ENCODE results near the gene IL12A.

The IL12A gene

DNA sequence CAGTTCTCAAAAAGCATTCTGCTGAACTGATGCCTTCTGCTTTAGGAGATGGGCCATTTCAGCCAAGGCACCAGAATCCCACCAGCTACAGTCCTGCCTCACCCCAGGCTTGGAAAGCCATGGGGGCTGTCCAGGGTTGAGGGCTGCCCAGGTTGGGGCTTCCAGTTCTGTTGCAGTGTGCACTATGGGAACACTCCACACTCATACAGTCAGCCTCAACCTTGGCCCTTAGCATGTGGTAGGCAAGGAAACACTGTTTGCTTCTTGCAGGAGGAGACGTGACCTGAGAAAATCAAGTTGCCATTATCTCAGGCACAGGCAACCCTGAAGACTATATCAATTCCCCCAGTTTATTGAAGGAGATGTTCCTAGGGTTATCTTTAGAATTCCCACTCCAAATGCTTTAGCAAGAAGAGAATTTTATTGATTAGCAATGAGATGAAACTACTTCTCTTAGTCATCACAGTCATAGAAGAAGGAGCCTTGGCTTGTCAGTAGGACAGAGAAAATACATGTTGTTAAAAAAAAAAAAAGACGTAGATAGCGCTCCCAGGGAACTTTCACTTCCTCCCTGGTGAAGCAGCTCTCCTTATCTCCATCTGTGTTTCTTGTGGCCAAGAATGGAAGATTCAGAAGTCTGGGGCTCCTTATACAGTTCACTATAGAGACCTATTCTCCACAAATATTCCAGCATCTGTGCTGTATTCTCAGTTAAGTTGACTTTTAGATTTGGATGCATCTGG is 38.3 kb upstream of the IL12A start:
- DNase-seq (ENCODE audit: low spot score), result no peak
- no peak overlapping the region for H3K27ac ChIP-seq
- TF ChIP-seq, protein P1, sequence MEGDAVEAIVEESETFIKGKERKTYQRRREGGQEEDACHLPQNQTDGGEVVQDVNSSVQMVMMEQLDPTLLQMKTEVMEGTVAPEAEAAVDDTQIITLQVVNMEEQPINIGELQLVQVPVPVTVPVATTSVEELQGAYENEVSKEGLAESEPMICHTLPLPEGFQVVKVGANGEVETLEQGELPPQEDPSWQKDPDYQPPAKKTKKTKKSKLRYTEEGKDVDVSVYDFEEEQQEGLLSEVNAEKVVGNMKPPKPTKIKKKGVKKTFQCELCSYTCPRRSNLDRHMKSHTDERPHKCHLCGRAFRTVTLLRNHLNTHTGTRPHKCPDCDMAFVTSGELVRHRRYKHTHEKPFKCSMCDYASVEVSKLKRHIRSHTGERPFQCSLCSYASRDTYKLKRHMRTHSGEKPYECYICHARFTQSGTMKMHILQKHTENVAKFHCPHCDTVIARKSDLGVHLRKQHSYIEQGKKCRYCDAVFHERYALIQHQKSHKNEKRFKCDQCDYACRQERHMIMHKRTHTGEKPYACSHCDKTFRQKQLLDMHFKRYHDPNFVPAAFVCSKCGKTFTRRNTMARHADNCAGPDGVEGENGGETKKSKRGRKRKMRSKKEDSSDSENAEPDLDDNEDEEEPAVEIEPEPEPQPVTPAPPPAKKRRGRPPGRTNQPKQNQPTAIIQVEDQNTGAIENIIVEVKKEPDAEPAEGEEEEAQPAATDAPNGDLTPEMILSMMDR (conservative IDR thresholded peaks at IDR 0.05; ENCODE audit: low read depth), result no peak
- ChIA-PET CTCF (interaction anchor here (0.7 kb wide), 1 partner anchor 10 kb away, joined by 3 read pairs; no protein-coding TSS in a partner anchor), POLR2A (ENCODE audit: low non-redundant PET) (no interaction called here)

DNA sequence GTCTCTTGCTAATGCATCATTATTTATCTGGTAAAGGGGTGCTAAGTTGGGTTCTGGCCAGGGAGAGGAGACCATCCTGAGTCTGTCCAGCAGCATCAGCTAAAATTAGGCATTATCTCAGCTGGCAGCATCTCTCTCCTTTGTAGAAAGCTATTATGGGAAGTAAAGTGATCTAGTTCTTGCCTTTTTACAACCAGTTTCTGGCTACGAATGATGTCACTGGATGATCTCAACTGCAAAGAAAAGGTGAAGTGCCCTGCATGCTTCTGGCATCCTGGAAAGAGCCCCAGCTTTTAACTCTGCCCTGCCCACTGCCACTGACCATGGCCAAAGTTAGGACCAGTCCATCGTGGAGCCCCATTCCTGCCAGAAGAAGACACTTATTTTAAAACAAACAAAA is 37.1 kb upstream of the IL12A start:
- no peak for DNase-seq (ENCODE audit: low spot score)
- TF ChIP-seq, protein P1 (conservative IDR thresholded peaks at IDR 0.05; ENCODE audit: low read depth), result no peak
- ChIA-PET CTCF (no interaction called here), POLR2A (ENCODE audit: low non-redundant PET) (no interaction called here)
- no peak overlapping the region for H3K27ac ChIP-seq

DNA sequence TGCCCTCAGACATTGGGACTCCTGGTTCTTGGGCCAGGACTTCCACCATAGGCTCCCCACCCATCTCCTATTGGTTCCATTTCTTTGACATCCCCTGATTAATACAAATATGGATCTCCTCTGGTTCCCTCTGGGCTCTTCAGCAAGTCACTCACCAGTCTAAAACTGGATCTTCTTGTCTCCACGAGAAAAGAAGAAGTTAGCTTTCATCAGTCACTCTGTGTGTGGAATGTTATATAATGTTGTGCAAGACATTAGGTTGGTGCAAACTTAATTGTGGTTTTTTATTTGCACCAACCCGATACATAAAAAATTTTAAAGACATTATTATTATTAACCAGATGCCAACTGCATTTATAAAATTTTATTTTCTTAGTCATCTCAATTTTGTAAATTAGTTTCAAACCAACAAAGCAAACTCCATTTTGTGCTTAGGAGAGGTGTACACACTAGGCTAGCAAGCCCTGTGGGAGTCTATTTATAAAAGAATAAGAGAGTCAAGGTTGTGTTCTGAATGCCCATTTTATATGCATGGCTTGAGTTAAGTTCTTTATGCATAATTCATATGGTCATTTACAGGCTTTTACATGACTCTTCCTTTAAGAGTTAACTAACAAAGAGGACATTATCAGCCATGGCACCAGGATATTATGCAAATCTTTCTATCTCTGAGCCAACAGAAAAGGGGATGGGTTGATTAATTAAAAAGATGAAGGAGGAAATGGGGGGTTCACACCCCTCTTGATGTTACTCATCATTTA is 35.1 kb upstream of the IL12A start:
- CTCF ChIA-PET, result no interaction called here
- POLR2A ChIA-PET (ENCODE audit: low non-redundant PET), result no interaction called here
- TF ChIP-seq, protein P1 (conservative IDR thresholded peaks at IDR 0.05; ENCODE audit: low read depth), result no peak
- H3K27ac ChIP-seq, result no peak overlapping the region
- DNase-seq (ENCODE audit: low spot score), result no peak

DNA sequence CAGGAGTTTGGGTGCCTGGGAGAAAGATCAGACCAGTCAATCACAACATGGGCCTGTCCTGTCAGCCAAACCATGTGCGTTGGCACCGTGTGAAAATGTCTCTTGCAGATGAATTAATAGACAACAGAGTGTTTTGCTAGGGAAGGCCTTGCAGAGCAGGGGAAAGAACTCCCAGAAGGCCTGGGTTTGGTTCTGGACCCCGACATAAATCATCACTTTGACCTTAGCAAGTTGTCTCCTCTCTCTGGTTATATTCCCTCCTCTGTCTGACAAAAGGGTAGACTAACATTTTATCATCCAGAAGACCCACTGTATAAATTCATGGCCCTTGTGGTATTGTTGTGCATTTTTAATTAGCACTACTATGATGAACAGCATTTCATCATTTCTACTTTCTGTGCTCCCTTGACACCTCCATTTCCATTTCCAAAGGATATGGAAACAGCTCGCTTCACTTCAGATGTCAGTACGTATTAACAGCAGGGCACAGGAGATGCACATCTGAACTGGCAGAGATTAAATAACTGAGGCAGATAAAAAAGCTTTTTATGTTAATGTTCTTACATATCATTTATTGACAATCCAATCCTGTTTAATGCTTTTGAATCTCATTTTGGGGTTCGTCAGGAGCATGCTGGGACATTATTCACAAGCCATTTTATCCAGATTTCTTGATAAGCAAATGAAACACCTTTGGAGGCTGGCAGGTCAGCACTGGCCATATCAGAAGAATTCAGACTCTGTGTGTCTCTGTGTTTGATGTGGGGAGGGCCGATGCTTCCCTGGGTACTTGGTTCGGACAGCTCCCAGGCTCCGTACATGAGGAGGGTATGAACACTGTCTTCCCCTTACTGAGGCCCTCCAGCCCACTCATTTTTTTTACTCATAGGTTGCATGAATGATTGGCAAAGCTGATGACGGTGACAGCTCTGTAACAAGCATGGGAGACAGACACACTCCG is 28.2 kb upstream of the IL12A start:
- DNase-seq (ENCODE audit: low spot score), result no peak
- TF ChIP-seq, protein P1 (conservative IDR thresholded peaks at IDR 0.05; ENCODE audit: low read depth), result no peak
- ChIA-PET POLR2A (ENCODE audit: low non-redundant PET) (no interaction called here), CTCF (interaction anchor here (0.6 to 0.9 kb wide), 3 partner anchors 10 to 708 kb away, joined by 3 read pairs; no protein-coding TSS in a partner anchor)
- no peak overlapping the region for H3K27ac ChIP-seq

DNA sequence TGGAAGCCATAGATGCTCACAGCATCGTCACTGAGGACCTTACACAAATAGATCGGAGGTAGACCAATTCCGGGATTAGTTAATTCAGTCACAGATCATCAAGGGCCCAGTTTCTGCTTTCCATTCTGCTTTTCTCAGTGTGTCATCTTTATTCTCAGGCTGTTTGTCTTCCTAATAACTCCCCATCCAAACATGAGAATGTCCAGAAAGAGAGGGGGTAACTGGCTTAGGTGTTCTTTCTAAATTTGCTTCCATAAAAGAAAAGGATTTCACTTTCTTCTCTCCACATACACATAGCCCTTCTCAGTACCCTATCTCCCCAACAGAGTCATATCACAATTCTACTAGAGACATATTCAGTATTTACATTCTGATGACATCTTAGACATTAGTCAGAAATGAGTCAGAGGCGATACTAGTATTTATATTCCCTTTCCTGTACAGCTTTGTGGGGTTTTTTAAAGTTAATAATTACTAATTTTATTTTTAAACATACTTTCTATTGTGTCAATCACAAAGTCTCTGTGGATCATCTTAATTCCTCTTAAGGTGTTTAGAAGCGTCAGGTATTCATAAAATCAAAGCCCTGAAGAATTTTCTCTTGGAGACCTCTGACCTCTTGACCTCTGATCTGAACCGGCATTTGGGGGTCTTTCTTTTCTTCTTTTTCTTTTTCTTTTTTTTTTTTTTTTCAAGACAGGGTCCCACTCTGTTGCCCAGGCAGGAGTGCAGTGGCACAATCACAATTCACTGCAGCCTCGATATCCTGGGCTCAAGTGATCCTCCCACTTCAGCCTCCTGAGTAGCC is 24.3 kb upstream of the IL12A start:
- peak; percentile 78 for DNase-seq (ENCODE audit: low spot score)

More for the DNA sequence above, 24.3 kb upstream of the IL12A start:
- no peak overlapping the region for H3K27ac ChIP-seq
- CTCF ChIA-PET, result no interaction called here
- POLR2A ChIA-PET (ENCODE audit: low non-redundant PET), result no interaction called here
- TF ChIP-seq, protein P1 (conservative IDR thresholded peaks at IDR 0.05; ENCODE audit: low read depth), result no peak
